GM12875 (cell line): ENCODE measurements around the gene CXCL14.

ENCODE experiments used
- H3K4me3 ChIP-seq: one replicate; pipeline ENCODE4 v1.5.1; 2011; ENCODE audit warnings: low read depth, low read length, control low read depth
- CTCF ChIP-seq: IDR thresholded peaks from 2 replicates; pipeline ENCODE4 v1.5.1; 2011; ENCODE audit warnings: low read depth, mild to moderate bottlenecking, control low read depth, inconsistent platforms, low read length, moderate library complexity, borderline replicate concordance; ENCODE audit not compliant: insufficient read depth

The CXCL14 gene

DNA sequence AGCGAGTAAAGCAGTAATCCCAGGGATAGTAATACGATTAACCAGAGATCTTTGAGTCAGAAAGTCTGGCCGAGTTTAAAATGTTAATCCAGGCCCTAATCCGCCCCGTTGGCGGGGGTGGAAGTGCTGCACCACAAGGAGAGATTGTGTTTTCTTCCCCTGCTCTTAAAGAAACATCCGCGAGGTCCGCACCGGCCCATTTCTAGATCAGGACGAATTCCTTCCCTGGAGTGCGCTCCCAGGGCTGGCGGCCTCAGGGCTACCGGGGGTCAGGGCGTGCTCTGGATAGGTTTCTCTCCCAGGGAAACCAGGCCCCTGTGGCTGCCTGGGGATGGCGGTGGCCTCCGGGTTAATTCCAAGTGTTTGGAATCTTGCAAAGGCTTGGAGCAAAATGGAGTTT, 33.7 kb downstream of the CXCL14 start:
- no peak overlapping the region for H3K4me3 ChIP-seq
- TF ChIP-seq CTCF, result no peak

DNA sequence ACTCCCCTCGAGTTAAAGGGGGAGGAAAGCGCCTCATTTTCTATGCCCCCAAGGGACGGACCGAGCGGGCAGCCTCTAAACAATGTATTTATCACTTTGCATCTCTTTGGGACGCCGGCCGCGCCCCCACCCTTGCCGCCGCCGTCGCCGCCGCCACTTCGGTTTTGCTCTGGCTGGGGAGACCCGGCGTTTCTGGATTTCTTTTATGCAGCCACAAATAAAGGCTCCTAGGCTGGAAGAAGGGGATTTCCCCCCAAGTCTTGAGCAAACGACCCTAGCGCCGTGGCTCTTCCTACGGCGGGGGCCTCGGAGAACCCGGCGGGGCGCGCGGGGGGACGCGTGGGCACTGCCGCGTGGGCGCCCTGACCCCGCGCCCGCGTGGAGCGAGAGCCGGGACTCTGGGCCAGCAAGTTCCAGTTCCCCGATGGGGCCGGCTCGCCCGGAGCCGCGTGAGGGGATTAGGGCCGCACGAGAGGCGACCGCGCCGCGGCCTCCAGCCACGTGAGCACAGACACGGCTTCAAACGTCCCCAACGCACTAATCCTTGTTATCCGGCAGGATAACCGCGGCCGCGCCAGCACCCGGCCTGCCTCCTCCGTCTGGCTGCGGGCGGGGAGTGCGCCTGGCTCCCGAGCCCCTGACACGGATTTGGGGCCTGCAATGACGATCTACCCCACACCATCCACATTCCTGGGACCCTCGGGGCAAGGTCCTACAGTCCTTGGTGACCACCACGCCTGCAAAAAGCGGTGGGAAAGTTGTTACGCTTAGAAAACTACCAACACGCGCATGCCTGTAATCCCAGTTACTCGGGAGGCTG, 35.1 kb downstream of the CXCL14 start:
- no peak for TF ChIP-seq CTCF
- peak overlapping the region; percentile 51 for H3K4me3 ChIP-seq

DNA sequence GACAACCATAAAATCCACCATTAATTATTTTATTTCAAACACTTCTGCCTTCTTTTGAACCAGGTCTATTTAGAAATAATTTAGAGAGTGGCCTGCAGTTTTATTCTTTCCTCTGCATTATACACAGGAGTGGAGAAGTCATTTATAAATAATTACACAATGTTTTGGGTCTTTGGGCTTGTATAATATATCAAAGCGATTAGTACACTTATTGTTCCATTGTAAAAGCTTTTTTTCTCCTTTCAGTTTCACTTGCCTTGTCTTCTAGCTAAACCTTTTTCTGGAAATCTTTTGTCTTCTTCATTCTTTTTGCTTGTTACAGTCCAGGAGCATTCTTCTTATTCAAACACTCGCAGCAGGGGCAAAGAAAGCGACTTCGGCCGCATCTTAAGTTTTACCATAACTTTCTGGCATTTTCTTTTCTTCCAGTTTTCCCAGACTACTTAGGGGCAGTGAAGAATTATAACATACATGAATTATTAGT, 35.7 kb downstream of the CXCL14 start:
- no peak overlapping the region for H3K4me3 ChIP-seq
- no peak for TF ChIP-seq CTCF

DNA sequence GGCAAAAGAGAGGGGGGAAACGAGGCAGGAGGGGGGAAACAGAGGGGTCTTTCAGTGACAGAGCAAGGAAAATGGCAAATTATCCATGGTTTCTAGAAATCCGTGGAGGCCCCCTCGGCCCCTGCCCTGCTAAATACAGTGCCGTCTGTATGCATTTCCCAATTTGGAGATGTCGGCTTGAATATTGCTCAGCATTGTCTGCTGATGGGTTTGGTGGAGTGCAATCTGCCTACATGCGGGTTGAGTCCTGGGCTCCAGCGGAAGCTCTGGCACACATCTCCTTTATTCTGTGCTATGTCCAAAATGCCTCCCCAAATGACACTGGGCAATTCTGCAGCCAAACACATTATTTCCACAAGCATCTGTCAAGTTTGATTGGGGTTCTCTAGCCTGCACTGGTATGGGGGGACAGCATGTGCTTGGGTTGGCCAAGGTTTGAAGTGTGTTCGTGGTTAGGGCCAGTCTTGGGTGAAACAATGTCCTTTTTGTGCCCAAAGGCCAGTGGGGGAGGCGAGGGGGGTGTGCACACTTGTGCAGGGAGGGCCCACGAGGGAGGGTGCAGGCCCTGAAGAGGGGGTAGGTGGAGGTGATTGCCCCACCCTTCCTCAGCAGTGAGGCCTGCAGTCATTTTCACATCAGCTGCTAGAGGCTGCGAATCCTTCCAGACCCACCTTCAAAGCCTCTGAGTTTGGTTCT, 36.8 kb downstream of the CXCL14 start:
- no peak for TF ChIP-seq CTCF
- H3K4me3 ChIP-seq, result no peak overlapping the region

DNA sequence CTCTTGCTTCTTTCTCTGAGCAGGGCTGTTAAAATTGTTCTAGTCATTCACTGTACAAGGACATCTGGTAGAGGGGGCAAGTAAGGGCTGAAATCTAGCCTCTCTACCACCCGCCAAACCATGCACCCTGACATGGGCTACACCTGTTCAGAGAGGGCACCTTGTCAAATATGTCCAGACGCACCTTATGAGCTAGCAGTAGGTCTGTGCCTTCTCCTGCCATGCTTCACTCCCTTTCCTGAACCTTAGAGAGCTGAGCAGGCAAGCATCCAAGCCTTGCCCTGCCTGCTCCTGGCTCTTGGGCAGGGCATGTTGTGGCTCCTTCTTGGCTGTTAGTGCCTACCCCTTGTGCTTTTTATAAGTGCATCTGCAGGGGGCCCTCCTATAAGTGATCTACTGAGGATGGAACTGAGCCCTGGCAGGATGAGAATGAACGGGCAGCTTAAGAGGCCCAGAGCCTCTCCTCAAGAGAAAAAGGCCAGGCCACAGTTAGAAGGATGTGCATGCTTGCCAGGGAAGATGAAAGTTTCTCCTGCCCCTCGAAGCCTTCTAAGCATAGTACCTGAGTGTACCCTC, 39.3 kb downstream of the CXCL14 start:
- no peak overlapping the region for H3K4me3 ChIP-seq
- no peak for TF ChIP-seq CTCF

GRCh38 chr5:135538261-135538660, 40.5 kb downstream of the CXCL14 start:
- H3K4me3 ChIP-seq, result no peak overlapping the region
- TF ChIP-seq CTCF, result no peak
